ENCODE data around the gene TIMP3.
A peak's percentile ranks its signal among the peaks of the same experiment; 100 is the strongest.

The TIMP3 gene

DNA sequence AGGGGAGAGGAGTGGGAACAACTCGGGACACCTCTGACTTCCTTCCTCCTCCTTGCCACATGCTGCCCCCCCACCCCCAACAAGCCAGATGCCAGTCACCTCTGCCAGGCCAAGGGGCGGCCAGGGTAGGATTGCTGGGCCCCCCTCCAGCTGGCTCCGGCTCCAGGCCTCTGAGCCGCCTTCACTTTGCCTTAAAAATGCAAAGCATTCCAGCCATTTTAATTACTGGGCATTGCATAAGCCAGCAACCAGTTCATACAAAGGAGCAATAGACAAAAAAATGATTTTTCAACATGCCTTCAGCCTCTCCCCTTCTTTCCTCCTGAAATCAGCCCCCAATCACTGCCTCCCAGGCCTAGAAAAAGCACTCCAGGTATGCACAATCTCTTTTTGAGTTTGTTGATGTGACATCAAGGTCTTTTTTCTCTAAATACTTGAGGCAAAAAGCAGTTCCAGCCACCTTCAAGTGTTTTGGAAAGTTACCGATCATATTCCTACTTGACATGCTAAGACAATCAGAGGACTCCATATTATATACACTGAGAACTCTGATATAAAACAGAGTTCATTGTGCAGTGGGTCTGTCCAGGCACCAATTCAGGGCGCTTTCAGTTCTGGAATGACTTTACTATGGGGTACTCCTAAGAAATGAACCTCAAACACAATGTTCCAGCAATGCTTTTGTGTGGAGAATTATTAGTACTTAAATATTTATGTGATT lies 12.4 kb upstream of the TIMP3 start:
- no peak for DNase-seq

DNA sequence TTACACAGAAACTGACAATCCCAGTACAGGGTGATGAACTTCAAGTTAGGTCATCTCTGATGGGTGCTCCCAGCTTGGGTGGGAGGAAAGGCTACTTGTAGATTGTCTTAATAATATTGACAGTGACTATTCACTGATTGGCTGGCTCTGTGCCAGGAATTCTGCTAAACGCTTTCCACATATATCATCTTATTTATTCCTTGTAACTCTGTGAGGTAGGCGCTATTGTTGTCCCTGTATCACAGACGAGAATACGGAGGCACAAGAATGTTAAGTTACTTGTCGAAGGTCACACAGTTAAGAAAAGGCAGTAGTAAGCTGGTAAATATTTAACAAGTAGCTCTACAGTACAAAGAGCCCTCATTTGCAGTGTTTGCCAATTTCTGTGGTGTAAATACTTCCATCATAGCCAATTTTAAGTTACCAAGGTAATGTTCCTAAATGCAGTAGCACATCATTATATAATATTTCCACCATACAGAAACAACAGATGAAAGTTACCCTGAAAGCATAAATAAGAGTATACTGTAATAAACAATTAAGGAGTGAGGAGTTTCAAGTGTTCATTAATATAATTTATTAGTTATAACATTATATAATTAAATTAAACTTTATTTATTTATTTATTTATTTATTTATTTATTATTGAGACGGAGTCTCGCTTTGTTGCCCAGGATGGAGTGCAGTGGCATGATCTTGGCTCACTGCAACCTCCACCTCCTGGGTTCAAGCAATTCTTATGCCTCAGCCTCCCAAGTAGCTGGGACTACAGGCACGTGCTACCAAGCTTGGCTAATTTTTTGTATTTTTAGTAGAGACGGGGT lies 11.5 kb upstream of the TIMP3 start:
- no peak for DNase-seq

DNA sequence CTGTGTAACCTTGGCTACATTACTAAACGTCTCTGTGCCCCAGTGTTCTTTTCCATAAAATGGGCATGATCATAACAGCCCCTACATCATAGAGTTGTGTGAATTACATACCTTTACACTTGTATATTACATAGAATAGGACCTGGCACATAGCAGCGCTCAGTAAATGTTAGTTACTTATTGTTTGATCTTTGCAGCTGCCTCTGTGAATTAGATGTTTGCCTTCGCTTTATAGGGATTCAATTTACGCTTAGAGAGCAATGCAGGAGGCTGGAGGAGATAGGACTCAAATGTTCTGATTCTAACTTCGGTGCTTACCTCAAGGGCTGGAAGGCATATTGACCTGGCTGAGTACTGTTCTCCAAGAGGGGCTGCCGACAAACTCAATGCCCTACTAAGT lies 10.4 kb upstream of the TIMP3 start:
- no peak for DNase-seq

DNA sequence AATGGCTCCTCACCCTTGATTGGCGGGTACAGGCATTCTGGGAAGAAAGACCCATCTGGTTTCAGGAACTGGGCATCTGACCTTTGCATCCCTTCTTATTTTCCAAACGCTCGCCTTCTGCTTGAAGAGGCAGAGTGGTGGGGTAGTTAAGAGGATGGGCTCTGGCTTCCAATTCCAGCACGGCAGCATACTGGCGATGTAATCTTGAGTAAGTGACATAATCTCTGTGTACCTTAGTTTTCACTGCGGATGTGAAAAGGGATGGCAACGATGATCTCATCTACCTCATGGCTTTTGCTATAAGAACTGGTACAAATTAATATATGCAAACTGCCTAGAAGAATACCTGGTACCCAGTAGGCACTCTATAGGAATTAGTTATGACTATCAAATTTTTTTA lies 10.0 kb upstream of the TIMP3 start:
- no peak for DNase-seq

DNA sequence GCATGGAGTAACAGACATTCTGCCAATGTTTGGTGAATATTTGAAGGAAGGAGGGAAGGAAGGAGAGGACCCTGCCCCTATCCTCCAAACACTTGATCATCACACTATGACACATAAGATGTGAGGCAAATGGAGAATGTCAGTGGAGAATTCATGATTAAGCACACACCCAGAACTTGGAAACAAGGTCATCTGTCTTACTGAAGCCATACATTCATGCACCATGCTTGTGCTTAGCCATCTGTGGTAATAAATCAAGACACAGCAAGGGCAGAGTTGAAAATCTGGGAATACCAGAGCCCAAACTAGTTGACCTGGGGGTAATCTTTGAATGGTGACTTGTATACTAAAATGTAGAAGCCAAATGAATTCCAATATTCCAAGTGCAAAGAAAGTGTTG lies 7.9 kb upstream of the TIMP3 start:
- no peak for DNase-seq

DNA sequence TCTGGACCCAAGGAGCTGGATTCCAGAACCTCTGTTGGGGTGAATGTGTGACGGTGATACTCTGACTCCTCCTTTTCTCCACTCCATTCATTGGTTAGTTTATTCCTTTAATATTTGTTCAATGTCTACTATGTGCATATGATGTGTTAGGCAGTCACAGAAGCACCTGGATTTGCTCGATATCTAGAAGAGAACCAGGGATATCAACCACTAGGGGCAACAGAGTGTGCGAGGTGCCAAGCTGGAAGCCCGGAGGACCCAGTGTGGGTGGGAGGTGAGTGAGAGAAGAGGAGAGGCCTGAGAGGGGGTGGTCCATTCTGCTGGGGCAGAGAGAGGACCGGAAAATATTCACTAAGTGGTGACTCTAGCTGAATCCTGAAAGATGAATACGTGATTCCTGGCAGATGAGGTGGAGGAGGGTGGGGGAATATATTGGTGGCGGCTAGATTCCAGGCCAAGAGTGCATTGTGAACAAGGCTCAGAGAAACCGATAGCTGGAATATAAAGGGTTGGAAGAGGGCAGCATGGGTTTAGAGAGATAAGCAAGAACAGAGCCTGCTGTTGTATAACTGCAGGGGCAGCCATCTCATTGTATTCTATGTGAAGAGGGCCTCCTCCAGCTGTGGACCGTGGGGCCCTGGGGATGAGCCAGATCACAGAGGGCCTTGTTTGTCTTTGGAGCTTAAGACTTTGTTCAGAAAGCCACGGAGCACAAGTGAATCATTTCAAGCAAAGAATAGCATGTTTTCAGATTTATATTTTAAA lies 6.9 kb upstream of the TIMP3 start:
- DNase-seq: no peak

DNA sequence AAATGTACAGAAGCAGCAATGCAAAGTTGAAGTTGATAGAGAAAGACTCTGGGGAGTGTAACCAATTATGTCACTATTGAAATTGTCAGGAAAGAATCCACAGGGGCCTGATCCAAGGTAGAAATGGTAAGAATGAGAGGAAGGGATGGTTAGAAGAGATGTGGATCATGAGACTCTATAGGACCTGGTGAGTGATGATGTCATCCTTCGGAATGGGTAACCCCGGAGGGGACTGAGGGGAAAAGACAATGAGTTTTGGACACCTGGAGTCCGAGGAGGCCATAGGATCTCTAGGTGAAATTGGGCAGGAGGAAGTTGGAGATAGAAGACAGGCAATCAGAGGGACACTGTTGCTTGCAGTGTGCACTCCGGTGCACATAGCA lies 6.3 kb upstream of the TIMP3 start:
- no peak for DNase-seq

DNA sequence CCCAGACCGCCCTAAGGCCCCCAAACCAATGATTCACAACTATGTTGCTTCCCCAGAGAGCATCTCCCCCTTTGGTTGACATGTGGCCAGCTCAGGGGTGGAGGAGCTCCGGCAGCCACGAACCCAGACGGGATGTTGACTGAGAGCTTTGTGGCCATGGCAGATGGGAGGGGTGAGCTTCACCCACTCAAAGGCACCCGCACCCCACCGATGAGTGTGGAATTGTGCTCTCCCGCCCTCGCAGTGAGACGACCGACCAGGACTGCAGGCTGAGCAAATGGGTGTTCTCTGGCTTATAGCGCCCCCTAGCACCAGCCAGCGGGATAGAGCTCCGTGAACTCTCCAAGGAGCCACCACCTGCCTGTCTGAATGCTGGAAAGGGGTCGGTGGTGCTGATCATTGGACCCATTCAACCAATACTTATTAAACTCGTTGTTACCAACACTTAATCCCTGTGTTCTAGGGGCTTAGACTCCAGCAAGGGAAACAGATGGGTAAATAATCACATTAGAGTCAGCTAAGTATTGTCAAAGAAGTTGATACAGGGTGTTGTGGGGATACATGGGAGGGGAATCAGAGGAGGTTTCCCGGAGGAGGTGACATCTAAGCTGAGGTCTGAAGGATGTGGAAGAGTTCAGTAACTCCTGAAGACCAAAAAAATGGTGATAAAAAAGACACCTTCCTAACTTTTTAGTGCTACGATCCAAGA lies 4.5 kb upstream of the TIMP3 start:
- DNase-seq: peak; percentile 23

DNA sequence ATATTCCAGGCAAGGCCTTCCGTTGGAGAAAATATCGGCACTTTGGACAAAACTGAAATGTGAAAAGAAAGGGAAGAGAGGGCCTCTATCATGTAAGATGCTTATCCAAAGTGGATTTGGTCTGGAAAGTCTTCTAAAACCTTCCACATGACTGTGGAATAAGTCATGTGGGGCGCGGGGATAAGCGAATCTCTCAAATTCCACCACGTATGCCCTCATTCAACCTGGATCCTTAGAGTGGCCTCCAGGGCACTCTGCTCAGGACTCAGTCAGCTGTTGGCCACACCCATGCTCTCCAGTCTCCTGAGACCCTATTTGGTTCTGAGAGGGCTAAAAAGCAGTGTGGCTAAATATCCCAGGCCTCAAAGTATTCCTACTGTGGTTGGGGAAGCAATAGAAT lies 2.0 kb upstream of the TIMP3 start:
- no peak for DNase-seq

DNA sequence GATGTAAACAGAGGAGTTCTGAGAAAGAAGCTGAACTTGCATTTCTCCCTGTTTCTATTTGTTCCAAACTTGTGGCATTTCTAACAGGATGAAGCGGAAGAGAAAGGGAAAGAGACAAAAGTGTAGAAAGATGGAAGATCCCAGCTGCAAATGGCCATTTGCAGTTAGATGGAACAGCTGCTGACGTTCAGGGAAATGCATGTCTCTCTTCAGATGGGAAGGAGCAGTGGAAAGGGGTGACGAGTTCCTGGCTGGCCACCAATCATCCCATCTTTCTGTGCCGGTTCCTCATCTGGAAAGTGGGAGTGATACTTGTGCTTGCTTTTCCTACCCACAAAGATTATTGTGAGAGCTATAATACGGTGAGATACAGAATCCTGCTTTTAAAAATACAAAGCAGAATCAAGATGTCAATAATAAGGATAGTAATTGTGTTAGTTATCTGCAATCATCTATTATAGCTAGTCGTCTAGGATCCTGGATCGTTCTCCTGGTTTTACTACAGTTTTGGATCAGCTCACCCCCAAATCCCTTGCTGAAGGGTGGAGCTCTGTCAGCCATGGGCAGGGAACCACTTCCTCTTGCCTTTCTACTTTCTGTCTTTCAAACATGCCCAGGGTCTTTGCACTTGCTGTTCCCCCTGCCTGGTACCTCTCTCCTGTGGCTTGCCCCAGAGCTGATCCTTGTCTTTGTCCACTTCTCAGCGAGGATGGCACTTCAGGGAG lies 1.2 kb upstream of the TIMP3 start:
- no peak for DNase-seq

DNA sequence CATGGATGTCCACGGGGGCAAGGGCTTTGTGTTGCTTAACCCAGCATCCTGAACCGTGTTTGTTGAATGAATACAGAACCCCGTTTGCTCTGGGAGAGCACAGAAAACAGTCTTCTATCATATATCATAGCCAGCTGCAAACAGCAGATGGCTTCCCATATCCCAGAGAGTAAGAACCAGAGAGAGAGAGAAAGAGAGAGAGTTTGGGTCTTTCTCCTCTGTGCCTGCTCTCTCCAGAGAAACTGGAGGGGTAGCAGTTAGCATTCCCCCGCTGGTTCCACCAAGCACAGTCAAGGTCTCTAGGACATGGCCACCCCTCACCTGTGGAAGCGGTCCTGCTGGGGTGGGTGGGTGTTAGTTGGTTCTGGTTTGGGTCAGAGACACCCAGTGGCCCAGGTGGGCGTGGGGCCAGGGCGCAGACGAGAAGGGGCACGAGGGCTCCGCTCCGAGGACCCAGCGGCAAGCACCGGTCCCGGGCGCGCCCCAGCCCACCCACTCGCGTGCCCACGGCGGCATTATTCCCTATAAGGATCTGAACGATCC lies 440 bp upstream of the TIMP3 start:
- DNase-seq: no peak

DNA sequence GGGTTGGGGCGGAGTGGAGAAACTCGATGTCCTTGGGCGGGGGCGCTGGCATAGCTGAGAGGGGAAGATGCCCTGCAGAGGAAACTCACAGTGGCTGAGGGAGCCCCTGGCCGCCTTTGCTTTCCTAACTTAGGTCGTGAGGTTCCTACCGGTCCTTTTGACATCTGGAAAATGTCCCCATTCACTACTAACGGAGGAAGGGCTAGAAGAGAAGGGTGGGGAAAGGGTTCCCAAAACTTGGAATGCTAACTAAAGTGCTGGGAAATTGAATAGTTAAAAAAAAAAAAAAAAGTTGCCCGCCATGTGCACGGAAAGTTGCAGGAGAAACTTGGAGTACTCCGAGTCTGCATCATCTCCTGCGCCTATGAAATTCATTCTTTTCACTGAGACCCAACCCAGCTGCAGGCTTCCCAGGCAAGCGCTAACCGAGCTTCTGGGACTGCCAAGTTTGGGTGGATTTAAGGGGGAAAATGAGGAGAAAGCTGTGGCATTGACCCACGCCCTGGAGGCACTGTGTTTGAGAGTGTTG lies 796 bp downstream of the TIMP3 start:
- DNase-seq: no peak

DNA sequence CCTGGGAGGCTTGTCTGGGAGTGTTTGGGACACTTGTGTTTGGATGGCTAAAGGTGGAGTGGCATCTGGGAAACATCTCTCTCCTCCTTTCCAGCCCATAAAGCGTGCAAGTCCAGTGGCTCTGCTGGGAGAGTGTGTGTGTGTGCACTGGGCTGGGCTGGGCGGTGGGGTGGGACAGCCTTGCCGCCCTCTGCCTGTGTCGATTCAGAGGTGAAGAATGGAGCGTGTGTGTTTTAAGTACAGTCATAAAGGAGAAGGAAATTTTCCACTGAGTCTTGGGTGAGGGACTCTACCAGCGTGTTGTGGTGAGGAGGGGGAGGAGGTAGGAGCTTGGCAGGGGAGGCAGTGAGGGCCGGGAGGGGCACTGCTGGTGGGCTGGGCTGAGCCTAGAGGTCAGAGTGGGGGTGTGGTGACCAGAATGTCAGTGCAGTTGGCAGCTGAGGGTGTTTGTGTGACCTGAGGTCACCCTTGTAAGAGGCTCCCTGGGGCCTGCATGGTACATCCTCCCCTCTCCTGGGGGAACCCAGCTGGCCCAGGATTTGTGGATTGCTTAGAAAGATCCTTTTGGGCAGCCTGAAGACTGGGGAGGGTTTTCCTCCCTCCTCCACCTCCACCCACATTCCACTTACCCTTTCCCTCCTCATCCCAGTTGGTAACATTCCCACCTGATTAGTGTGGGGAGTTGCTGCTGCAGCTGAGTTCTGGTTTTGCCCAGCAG lies 1.7 kb downstream of the TIMP3 start:
- DNase-seq: no peak

DNA sequence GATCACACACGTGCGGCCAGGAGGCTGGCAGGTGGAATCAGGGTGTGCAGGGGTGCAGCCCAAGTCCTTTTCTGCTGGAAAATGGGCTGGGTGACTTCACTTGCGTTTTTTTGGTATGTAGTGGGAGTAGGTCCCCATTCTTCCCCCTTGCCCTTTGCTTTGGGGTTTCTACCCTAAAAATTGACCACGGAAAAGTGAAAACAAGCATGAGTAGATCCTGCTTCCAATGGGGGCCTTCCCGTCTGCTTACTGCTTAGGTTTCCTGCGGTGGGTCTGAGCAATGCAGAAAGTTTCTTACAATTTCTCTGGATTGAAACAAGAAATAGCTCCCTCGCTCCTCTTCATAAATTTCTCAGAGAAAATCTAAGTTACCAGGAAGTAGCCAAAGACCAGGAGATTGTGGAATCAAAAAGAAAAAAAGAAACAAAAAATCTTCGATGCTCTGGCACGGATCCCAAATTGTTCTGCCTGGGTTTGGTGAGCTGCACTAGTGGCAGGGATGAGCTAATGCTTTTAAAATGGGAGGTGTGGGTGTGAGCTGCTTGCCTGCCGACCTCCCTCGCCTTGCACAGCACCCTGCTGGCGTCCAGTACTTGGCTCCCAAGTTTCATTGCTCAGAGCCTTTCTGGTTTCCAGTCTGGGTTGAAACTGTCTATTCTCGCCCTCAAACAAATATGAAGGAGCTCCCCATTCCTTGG lies 2.4 kb downstream of the TIMP3 start:
- no peak for DNase-seq

DNA sequence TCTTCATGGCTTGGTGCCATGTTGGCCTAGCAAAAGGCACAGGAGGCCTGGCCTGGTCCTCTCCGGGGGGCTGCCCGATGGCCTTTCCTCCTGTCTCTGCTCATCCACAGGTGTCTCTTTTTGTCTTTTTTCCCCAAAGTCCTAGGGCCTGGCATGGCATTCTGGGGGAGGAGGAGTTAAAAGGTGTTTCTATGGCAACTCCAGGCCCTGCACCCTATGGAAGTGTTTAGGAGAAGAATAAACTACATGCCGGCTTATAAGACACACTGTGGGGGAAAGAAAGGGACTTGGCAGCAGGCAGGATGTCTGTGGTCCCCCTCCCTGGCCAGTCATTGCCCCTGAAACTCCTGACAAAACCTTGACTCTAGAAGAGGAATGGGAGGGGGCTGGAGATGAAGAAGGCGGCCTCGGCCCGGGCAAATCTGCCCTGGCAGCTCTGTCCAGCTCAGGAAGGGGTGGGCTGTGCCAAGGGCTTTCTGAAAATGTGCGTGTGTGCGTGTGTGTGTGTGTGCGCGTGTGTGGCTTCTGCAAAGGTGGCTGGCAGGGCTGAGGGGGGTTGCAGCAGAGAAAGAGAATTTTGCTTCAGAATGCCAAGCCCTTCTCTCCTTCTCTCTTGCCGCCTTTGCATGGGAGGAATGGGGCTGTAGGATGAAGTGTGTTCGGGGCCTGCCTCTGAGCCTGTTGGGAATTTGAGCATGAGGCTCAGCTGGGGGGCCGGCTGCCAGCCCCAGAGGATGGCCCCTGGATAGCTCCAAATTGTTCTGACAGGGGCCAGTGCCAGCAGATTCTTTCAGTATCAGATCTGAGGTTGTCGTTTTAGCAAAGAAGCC lies 3.2 kb downstream of the TIMP3 start:
- DNase-seq: no peak

DNA sequence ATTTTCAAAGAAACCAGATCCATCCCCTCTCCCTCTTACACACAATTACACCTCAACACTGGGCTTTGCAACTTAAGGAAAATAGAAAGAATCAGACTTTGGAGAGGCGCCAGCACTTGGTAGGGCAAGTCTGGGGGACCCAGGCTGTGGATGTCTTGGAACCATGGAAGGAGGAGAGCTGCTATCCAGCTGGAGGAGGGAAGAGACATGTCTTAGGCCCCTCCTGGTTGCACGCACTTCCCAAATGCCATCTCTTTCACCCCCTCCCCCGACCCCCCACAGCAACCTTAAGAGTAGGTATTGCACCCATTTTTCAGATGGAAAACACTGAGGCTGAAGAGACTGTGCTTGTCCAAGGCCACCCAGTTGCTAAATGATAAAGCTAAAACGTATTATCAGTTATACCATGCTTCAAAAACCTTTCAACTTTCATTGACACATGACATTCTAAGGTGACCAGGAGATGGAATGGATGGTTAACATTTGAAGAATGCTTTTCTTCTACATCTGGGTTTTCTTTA lies 3.9 kb downstream of the TIMP3 start:
- DNase-seq: no peak

DNA sequence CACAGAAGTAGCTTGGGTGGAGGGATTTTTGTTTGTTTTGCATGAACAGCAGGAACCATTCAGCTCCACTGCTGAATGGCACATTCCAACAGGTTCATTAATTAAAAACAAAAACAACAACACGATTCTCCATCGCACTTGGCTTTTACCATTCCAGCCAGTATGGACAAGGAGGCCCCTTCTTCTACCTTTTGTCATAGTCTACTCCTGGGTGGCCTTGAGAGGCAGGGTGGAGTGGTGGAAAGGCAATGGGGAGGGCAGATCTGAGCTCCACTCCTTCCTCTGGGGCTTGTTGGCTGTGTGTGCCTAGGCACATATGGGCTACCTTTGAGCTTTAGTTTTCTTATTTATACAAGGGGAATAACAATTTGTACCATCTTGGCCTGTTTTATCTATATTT lies 4.8 kb downstream of the TIMP3 start:
- DNase-seq: no peak

DNA sequence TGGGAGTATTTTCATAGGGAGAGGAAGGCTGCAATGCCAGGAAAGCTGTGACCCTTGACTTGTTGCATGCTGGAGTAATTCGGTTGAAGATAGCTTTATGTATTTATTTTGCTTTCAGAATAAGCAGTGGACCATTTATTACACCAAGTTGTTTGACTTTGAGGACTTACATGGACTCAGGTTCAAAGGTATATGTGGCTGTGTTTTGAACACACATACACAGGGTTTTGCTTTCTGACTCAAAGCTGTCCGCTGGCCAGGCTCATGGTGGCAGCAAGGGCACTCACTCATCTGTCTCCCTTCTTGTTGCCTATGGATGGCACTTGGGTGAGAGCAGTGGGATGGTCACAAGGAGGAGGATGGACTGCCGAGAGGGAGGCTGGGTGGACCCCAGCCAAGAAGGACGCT lies 6.5 kb downstream of the TIMP3 start:
- DNase-seq: no peak

DNA sequence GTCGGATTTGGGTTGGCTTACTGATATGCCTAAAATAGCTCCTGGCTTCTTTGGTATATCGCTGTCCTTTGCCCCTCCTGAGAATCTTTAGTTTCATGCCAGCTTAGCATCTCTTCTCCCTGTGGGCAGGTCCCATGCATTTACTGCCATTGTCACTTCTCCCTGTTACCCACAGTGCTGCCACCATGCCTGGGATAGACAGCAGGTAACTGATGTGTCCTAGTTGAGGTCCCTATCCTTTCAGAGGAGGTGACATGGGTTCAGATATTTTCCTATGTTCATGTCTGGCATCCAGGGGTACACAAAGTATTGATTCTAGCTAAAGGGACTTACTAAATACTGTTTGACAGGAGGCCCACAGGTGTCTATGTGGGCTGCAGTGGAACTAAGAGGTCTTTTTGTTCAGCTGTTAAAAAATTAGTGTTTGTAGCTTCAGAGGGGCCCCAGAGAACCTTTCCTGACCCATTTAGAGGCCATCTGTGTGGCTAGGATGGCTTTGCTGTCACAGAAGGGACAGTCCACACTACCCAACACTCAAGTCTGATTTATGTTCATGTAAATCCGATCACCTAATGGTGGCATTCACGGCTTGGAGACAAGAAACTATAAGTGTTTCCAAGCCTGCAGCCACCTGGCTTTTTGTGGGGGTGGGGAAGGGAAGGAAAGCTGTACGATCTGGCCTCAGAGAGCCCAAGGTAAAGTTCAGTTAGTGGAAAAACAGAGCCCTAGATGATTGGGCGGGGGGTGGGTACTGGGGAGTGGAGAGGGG lies 8.5 kb downstream of the TIMP3 start:
- no peak for DNase-seq

Data from NCI-H1694 treated with DMSO at 0.1 percent for 48 hours (cell line).